Parathyroid adenoma (tissue), 2 donors: ENCODE results near the gene NBEAL1.
A peak's percentile ranks its signal among the peaks of the same experiment; 100 is the strongest.
"Not testable (repeated sequence)": the region's sequence is repeated elsewhere in the genome, so short reads cannot be mapped to it uniquely, and the experiment has no call there.

ENCODE experiments used
- H2AFZ ChIP-seq: fragments of 300-600 bp; sonication (generic); one replicate; pipeline ENCODE4 v1.7.0; 2017; ENCODE audit warnings: antibody characterized with exemption, mild to moderate bottlenecking
- H3K27ac ChIP-seq: fragments of 300-600 bp; sonication (generic); one replicate; pipeline ENCODE4 v1.7.0; 2017
- H3K27me3 ChIP-seq: fragments of 300-600 bp; sonication (generic); one replicate; pipeline ENCODE4 v1.7.0; 2017; ENCODE audit warnings: low read length; ENCODE audit not compliant: control insufficient read depth, insufficient read depth
- H3K36me3 ChIP-seq: fragments of 300-600 bp; sonication (generic); one replicate; pipeline ENCODE4 v1.7.0; 2017; ENCODE audit warnings: low read length; ENCODE audit not compliant: control insufficient read depth, insufficient read depth
- H3K4me1 ChIP-seq: fragments of 300-600 bp; sonication (generic); one replicate; pipeline ENCODE4 v1.7.0; 2017; ENCODE audit warnings: control low read depth
- H3K4me2 ChIP-seq: fragments of 300-600 bp; sonication (generic); one replicate; pipeline ENCODE4 v1.7.0; 2017; ENCODE audit warnings: low read length
- H3K4me3 ChIP-seq: fragments of 300-600 bp; sonication (generic); one replicate; pipeline ENCODE4 v1.7.0; 2017; ENCODE audit warnings: low read depth, low read length
- H3K79me2 ChIP-seq: fragments of 300-600 bp; sonication (generic); one replicate; pipeline ENCODE4 v1.7.0; 2017; ENCODE audit warnings: control low read depth
- H3K9ac ChIP-seq: fragments of 300-600 bp; sonication (generic); one replicate; pipeline ENCODE4 v1.7.0; 2017; ENCODE audit warnings: mild to moderate bottlenecking
- H3K9me3 ChIP-seq: fragments of 300-600 bp; sonication (generic); one replicate; pipeline ENCODE4 v1.7.0; 2017; ENCODE audit warnings: low read length; ENCODE audit not compliant: control insufficient read depth
- CTCF ChIP-seq: fragments of 300-600 bp; sonication (generic); IDR thresholded peaks from one replicate; pipeline ENCODE4 v1.7.0; 2017; ENCODE audit warnings: antibody characterized with exemption, mild to moderate bottlenecking
- donor health status: primary hyperparathyroidism.

The NBEAL1 gene

DNA sequence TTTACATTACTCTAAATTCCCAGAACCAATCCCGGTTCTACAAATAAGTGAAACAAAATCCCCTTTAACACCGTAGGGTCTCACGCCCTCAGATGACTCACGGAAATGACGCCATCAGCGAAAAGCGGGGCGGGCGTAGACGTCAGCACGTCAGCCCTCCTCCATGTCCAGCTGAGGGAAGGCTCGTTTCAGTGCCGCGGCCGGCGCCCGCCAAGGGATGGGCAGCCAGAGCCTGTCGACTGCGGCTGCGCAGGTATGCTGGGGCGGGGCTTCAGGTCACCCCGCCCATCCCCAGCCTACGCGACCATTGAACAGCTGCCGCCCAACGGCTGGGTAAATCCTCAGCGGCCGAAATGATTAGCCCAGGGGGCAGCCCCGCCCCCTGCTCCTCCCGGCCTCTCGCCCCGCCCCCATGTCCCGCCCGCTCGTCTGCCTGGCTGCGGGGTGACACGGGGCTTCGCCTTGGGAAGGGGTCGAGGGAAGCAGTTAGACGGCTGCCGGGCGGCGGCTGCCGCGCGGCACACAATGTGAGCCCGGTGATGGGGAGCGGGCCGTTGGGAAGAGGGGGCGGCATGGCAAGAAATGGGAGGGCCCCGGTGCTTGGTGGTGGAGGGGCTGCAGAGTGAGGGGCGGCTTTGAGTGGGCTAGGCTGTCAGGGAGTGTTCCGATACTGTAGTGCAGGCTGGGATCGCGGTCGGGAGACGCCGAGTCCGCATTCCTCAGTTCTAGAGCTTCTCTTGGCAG is at the start of gene NBEAL1:
Gene NBEAL1 (plus strand): TSS at position 420 of the 744 bp plus-strand sequence. CDS start 1,510 bp downstream, outside the sequence.
- no peak for TF ChIP-seq CTCF
- H3K4me2 ChIP-seq, result peak within 1 kb of the TSS; percentile 85
- no peaks in the 10 kb centered on the region for H3K4me1 ChIP-seq

GRCh38 chr2:202965810-202966460 is 48.7 kb upstream of the NBEAL1 start:
- Histone ChIP-seq H3K36me3 (no peaks in the 10 kb centered on the region), H3K79me2 (no peaks in the 10 kb centered on the region), H2AFZ (no peak overlapping the region), H3K4me1 (no peaks in the 10 kb centered on the region), H3K9ac (no peak overlapping the region), H3K27ac (no peak overlapping the region), H3K27me3 (no peaks in the 10 kb centered on the region), H3K4me3 (no peak overlapping the region), H3K4me2 (no peak overlapping the region), H3K9me3 (no peaks in the 10 kb centered on the region)
- no peak for TF ChIP-seq CTCF

More for the DNA sequence above, at the start of gene NBEAL1:
- no peaks in the 10 kb centered on the region for H3K36me3 ChIP-seq
- peak within 1 kb of the TSS; percentile 6 for H3K9ac ChIP-seq
- no peaks in the 10 kb centered on the region for H3K79me2 ChIP-seq
- H3K4me3 ChIP-seq, result peak within 1 kb of the TSS; percentile 74
- peak within 1 kb of the TSS; percentile 83 for H3K27ac ChIP-seq
- H3K27me3 ChIP-seq, result no peaks in the 10 kb centered on the region
- no peaks in the 10 kb centered on the region for H3K9me3 ChIP-seq
- H2AFZ ChIP-seq, result peak within 1 kb of the TSS; percentile 83

DNA sequence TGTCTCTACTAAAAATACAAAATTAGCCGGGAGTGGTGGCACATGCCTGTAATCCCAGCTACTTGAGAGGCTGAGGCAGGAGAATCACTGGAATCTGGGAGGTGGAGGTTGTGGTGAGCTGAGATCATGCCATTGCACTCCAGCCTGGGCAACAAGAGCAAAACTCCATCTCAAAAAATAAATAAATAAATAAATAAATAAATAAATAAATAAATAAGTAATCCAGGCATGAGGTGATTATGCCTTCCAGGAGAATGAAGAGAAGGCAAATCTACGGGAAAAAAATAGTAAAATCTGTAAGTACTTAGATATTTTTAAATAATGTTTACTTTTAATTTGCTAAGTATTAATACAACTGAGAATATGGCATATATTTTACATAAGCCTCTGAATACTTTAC is 45.3 kb upstream of the NBEAL1 start:
- not testable (repeated sequence) for H3K4me3 ChIP-seq, H3K79me2 ChIP-seq, H3K9me3 ChIP-seq, H3K36me3 ChIP-seq, H3K4me2 ChIP-seq, H3K27ac ChIP-seq, H3K9ac ChIP-seq, H3K4me1 ChIP-seq, H2AFZ ChIP-seq, H3K27me3 ChIP-seq

DNA sequence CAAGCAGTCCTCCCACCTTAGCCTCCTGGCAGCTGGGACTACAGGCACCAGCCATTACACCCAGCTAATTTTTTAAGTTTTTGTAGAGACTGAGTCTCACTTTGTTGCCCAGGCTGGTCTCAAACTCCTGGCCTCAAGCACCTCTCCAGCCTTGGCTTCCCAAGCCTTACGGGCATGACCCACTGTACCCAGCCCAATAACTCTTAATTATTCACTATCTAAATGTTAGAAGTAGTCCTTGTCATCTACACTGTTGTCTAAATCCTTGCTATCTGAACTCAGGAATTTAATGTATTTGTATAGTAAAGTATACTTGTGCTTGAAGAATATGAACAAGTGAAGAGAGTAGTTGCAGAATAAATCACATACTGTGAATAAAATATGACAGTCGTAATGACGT is 37.9 kb upstream of the NBEAL1 start:
- Histone ChIP-seq H3K79me2 (no peaks in the 10 kb centered on the region), H3K27me3 (no peaks in the 10 kb centered on the region), H3K4me1 (no peaks in the 10 kb centered on the region), H3K9me3 (no peaks in the 10 kb centered on the region), H3K27ac (no peak overlapping the region), H3K9ac (no peak overlapping the region), H2AFZ (no peak overlapping the region), H3K4me2 (no peak overlapping the region), H3K36me3 (no peaks in the 10 kb centered on the region), H3K4me3 (no peak overlapping the region)
- TF ChIP-seq CTCF, result no peak

DNA sequence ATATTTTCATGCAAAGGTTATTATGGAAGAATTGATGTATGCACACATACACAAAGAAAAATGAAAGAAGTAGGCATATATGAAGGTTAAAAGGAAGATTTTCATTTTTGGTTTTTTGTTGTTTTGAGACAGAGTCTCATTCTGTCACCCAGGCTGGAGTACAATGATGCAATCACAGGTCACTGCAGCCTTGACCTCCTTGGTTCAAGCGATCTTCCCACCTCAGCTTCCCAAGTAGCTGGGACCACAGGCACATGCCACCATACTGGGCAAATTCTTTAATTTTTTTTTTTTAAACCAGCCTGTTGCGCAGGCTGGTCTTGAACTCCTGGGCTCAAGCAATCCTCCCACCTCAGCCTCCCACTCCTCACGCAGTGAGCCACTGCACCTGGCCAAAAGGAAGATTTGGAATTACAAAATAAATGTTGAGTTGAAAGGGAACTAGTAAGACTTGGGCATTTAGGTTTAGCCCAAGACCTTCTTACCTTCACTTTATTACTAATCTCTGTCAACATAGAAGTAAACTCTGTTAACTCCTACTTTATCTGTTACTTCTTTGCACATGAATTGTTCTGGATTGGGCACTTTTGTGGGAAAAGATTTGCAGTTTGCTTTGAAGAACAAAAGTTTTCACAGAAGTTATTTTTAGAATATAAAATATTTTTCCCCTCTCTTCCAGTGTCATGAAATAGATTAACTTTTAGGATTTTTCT is 31.7 kb upstream of the NBEAL1 start:
- H3K79me2 ChIP-seq, result no peaks in the 10 kb centered on the region
- no peaks in the 10 kb centered on the region for H3K9me3 ChIP-seq
- no peak overlapping the region for H3K9ac ChIP-seq
- no peaks in the 10 kb centered on the region for H3K4me1 ChIP-seq
- H3K27ac ChIP-seq, result no peak overlapping the region
- no peaks in the 10 kb centered on the region for H3K36me3 ChIP-seq
- H2AFZ ChIP-seq, result no peak overlapping the region
- TF ChIP-seq CTCF, result no peak
- no peaks in the 10 kb centered on the region for H3K27me3 ChIP-seq
- H3K4me2 ChIP-seq, result no peak overlapping the region
- H3K4me3 ChIP-seq, result no peak overlapping the region
